HEK293 (cell line): Measurements from ENCODE around the gene HMX2.

Source experiments
- CTCF ChIA-PET: fragments of 350-600 bp; formaldehyde crosslinking; extraction: SDS; loops from one replicate; lab custom pipeline; 2021; ENCODE audit warnings: antibody characterized with exemption; lab: Yijun Ruan, JAX
- POLR2A ChIA-PET: fragments of 300-600 bp; formaldehyde crosslinking; extraction: SDS; loops from one replicate; lab custom pipeline; 2020; ENCODE audit warnings: antibody characterized with exemption, inconsistent platforms; lab: Yijun Ruan, JAX
- H3K27ac ChIP-seq: fragments of 200-500 bp; sonication (Bioruptor generic); 2 replicates; pipeline ENCODE4 v1.5.1; 2014; ENCODE audit warnings: low read depth, low read length, control low read depth, inconsistent platforms; ENCODE audit errors: extremely low read depth
- H3K36me3 ChIP-seq, 2 experiments: fragments of 200-500 bp in 1 of 2; sonication (Bioruptor generic) in 1 of 2; 1 replicate in 1 of 2; 2 replicates in 1 of 2; pipeline ENCODE4 v1.5.1; 2014 to 2017; ENCODE audit warnings: inconsistent platforms in 2 of 2, low read length in 2 of 2; ENCODE audit not compliant: control insufficient read depth in 2 of 2, insufficient read depth in 1 of 2
- H3K4me1 ChIP-seq: fragments of 200-500 bp; sonication (Bioruptor generic); 2 replicates; pipeline ENCODE4 v1.5.1; 2014; ENCODE audit warnings: mild to moderate bottlenecking, low read length, inconsistent platforms; ENCODE audit not compliant: control insufficient read depth, insufficient read depth
- H3K4me3 ChIP-seq: 2 replicates; pipeline ENCODE4 v1.5.1; 2011; ENCODE audit warnings: low read depth, mild to moderate bottlenecking, control low read depth, low read length, moderate library complexity
- H3K9me3 ChIP-seq: fragments of 200-500 bp; sonication (Bioruptor generic); 2 replicates; pipeline ENCODE4 v1.5.1; 2014; ENCODE audit warnings: low read depth, low read length, inconsistent platforms; ENCODE audit not compliant: control insufficient read depth, insufficient read depth
- CTCF ChIP-seq: fragments of 450-650 bp; formaldehyde crosslinking; IDR thresholded peaks from 2 replicates; pipeline ENCODE4 v1.5.1; 2016; ENCODE audit warnings: missing biosample characterization, missing genetic modification characterization
- GLI2 ChIP-seq: fragments of 450-650 bp; formaldehyde crosslinking; IDR thresholded peaks from 2 replicates; pipeline ENCODE4; 2017; ENCODE audit warnings: missing biosample characterization, missing genetic modification characterization, low read depth, borderline replicate concordance
- MZF1 ChIP-seq: fragments of 450-650 bp; formaldehyde crosslinking; IDR thresholded peaks from 2 replicates; pipeline ENCODE4 v1.5.1; 2017; ENCODE audit warnings: missing biosample characterization, missing genetic modification characterization, borderline replicate concordance
- ZFHX2 ChIP-seq: fragments of 450-650 bp; formaldehyde crosslinking; conservative IDR thresholded peaks from 2 replicates; pipeline ENCODE4 v1.5.1; 2016; ENCODE audit warnings: missing biosample characterization, missing genetic modification characterization
- ZFP69B ChIP-seq: fragments of 450-650 bp; formaldehyde crosslinking; IDR thresholded peaks from 2 replicates; pipeline ENCODE4 v1.5.1; 2016; ENCODE audit warnings: missing biosample characterization, missing genetic modification characterization
- ZNF138 ChIP-seq: fragments of 450-650 bp; formaldehyde crosslinking; IDR thresholded peaks from 2 replicates; pipeline ENCODE4 v1.5.1; 2016; ENCODE audit warnings: missing biosample characterization, missing genetic modification characterization, borderline replicate concordance
- ZNF18 ChIP-seq: fragments of 450-650 bp; formaldehyde crosslinking; IDR thresholded peaks from 2 replicates; pipeline ENCODE4 v1.5.1; 2016; ENCODE audit warnings: missing biosample characterization, missing genetic modification characterization
- ZNF280C ChIP-seq: fragments of 450-650 bp; formaldehyde crosslinking; IDR thresholded peaks from 2 replicates; pipeline ENCODE4 v1.5.1; 2016; ENCODE audit warnings: missing biosample characterization, missing genetic modification characterization
- ZNF473 ChIP-seq: fragments of 450-650 bp; formaldehyde crosslinking; IDR thresholded peaks from 2 replicates; pipeline ENCODE4 v1.5.1; 2017; ENCODE audit warnings: missing biosample characterization, missing genetic modification characterization
- ZNF791 ChIP-seq: fragments of 450-650 bp; formaldehyde crosslinking; IDR thresholded peaks from 2 replicates; pipeline ENCODE4 v1.5.1; 2016; ENCODE audit warnings: missing biosample characterization, missing genetic modification characterization
- ZNF830 ChIP-seq: fragments of 450-650 bp; IDR thresholded peaks from 2 replicates; pipeline ENCODE4 v1.5.0; 2018; ENCODE audit warnings: missing biosample characterization, missing genetic modification characterization, low read depth, mild to moderate bottlenecking, moderate library complexity
- TF ChIP-seq, protein P1 (sequence below): fragments of 450-650 bp; formaldehyde crosslinking; IDR thresholded peaks from 2 replicates; pipeline ENCODE4 v1.5.1; 2016; ENCODE audit warnings: missing biosample characterization, missing genetic modification characterization

The HMX2 gene

GRCh38 chr10:123148414-123149161 lies 652 bp downstream of the HMX2 start:
- Histone ChIP-seq H3K36me3 (no peaks in the 10 kb centered on the region), H3K4me1 (no peaks in the 10 kb centered on the region; the same call in 1 of the 2 replicates), H3K9me3 (no peaks in the 10 kb centered on the region), H3K4me3 (peak overlapping the region; percentile 37), H3K27ac (no peak overlapping the region; the same call in 1 of the 2 replicates)
- ChIA-PET CTCF (no interaction called here), POLR2A (no interaction called here)
- TF ChIP-seq ZNF18 (tag by site-specific recombination) (no peak), MZF1 (tag by site-specific recombination) (no peak), ZNF473 (no peak), ZFP69B (tag by site-specific recombination) (no peak), ZNF791 (tag by site-specific recombination) (no peak), ZNF830 (tag by site-specific recombination) (no peak), CTCF (tag by site-specific recombination) (no peak), ZNF280C (no peak), ZFHX2 (tag by site-specific recombination) (no peak)

GRCh38 chr10:123149162-123149567 lies 1.2 kb downstream of the HMX2 start:
- POLR2A ChIA-PET: no interaction called here
- TF ChIP-seq ZNF138 (tag by site-specific recombination) (no peak), GLI2 (tag by site-specific recombination) (no peak)
- TF ChIP-seq, protein P1, sequence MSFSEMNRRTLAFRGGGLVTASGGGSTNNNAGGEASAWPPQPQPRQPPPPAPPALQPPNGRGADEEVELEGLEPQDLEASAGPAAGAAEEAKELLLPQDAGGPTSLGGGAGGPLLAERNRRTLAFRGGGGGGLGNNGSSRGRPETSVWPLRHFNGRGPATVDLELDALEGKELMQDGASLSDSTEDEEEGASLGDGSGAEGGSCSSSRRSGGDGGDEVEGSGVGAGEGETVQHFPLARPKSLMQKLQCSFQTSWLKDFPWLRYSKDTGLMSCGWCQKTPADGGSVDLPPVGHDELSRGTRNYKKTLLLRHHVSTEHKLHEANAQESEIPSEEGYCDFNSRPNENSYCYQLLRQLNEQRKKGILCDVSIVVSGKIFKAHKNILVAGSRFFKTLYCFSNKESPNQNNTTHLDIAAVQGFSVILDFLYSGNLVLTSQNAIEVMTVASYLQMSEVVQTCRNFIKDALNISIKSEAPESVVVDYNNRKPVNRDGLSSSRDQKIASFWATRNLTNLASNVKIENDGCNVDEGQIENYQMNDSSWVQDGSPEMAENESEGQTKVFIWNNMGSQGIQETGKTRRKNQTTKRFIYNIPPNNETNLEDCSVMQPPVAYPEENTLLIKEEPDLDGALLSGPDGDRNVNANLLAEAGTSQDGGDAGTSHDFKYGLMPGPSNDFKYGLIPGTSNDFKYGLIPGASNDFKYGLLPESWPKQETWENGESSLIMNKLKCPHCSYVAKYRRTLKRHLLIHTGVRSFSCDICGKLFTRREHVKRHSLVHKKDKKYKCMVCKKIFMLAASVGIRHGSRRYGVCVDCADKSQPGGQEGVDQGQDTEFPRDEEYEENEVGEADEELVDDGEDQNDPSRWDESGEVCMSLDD (tag by site-specific recombination): no peak
- CTCF ChIA-PET: no interaction called here
- Histone ChIP-seq H3K4me3 (no peak overlapping the region), H3K9me3 (no peaks in the 10 kb centered on the region), H3K4me1 (no peaks in the 10 kb centered on the region; the same call in 1 of the 2 replicates), H3K36me3 (no peaks in the 10 kb centered on the region), H3K27ac (no peak overlapping the region)
